ENCODE measurements around the gene PXT1.
"Not testable (repeated sequence)": the region's sequence is repeated elsewhere in the genome, so short reads cannot be mapped to it uniquely, and the experiment has no call there.

PXT1 gene

DNA sequence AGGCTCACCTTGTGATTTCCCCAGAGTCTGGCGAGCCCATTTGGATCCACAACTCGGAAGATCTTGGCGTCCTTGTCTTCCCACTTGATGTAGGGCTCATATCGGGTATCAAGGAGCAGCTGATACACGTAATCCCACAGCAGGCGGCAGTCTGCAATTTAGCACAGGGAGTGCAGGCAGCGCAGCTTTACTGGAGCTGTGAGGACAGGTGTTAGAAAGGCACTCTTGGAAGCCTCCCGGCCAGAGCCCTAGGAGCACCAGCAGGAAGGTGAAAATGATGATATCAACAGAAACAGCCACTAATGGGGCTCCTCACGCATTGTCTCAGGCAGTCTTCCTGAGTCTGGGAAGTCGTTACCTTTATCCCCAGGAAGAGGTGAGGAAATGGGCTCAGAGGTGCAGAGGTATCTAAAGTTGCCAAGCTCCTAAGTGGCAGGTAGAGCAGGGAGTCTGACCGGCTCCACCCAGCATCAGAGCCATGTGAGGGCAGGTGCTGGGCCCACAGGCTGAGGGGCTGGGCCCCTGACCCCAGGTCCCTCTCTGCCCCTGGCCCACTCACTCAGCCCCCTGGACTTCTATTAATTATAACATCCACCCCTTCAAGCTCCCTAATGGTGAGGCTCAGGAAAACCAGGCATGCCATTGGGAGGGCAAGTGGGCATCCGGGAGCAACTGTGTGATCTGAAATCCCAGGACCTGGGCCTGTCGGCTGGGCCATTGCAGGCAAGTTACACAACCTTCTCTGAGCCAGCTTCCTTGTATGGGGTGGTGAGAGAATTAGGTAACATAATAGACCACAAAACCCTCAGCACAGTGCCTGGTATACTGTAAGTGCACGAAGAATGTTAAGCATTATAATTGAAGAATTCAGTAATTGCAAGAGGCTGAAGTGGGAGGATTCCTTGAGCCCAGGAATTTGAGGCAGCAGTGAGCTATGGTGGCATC lies 73.5 kb downstream of the PXT1 start:
- no peak for DNase-seq (ENCODE audit: low read depth)

DNA sequence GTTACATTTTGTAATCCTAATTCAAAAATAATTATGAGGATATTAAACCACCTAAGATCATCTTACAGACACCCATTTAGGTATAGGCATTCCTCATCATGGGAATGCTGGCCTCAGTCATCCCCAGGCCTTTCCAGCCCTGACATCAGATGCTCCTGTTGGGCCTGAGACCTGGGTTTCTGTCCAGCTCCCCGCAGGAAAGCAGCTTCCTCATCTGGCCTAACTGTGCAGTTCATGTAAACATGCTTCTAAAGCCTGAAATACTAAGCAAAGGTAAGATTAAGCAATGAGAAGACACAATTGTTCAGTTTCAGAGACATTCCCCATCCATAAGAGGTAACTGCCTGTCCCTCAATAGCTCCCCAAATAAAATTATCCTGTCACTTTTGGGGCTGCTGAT lies 74.2 kb downstream of the PXT1 start:
- no peak for DNase-seq (ENCODE audit: low read depth)

DNA sequence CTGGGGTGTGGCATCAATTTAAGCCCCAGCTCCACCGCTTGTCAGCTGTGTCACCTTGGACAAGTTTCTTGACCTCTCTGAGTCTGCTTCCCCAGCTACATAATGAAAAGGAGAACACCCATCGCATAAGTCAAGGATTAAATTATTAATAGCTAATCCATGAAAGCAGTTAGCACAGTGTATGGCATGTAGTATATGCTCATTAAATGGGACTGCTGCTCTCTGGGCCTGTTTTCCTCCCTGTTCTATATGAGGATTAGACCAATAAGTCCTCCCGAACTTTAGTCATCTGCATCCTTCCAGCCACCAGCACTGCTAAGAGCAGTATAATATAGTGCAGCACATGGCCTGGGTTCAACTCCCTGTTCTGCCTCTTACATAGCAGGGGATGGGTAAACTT lies 74.9 kb downstream of the PXT1 start:
- no peak for DNase-seq (ENCODE audit: low read depth)

DNA sequence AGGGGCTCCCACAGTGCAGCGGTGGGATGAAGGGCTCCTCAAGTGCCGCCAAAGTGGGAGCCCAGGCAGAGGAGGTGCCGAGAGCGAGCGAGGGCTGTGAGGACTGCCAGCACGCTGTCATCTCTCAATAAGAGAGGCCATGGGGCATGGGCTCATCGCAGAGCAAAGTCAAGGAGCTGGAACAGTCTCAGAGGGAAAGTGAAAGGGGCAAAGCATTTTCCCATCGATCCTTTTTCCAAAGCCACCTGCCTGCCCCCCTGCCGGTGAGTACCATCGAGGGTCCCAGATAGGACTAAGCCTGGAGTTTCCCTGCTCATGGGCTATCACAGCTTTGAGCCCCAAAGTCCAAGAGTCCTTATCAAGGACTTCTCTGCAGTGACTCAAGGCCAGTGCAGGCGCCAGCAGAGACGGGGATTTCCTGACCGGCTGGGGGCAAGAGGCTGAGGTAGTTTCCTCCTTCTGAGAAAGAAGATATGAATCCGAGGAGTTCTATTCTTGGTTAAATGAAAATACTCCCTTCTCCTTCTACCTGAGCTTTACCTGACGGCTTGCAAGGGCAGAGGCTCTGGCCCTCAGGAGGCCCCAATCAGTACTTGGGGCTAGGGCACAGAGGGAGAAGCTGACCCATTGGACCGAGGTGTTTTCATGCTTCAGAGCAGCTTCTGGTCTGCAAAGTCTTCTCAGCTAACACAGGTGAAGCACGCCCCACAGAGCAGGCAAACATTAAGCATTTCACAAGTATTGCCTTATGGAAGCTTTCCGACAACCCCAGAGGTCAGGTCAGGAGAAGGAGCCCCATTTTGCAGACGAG lies 77.8 kb downstream of the PXT1 start:
- no peak for DNase-seq (ENCODE audit: low read depth)

DNA sequence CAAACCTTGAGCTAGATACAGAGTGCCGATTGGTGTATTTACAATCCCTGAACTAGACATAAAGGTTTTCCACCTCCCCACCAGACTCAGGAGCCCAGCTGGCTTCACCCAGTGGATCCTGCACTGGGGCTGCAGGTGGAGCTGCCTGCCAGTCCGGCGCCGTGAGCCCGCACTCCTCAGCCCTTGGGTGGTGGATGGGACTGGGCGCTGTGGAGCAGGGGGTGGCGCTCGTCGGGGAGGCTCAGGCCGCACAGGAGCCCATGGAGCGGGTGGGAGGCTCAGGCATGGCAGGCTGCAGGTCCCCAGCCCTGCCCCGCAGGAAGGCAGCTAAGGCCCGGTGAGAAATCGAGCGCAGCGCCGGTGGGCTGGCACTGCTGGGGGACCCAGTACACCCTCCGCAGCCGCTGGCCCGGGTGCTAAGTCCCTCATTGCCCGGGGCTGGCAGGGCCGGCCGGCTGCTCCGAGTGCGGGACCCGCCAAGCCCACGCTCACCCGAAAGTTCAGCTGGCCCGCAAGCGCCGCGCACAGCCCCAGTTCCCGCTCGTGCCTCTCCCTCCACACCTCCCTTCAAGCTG lies 78.5 kb downstream of the PXT1 start:
- not testable (repeated sequence) for DNase-seq (ENCODE audit: low read depth)

DNA sequence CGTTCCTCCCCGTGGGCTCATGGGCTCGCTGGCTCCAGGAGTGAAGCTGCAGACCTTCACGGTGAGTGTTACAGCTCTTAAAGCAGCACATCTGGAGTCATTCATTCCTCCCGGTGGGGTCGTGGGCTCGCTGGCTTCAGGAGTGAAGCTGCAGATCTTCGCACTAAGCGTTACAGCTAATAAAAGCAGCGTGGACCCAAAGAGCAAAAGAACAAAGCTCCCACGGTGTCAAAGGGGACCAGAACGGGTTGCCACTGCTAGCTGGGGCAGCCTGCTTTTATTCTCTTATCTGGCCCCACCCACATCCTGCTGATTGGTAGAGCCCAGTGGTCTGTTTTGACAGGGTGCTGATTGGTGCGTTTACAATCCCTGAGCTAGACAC lies 79.3 kb downstream of the PXT1 start:
- DNase-seq (ENCODE audit: low read depth) = not testable (repeated sequence)

DNA sequence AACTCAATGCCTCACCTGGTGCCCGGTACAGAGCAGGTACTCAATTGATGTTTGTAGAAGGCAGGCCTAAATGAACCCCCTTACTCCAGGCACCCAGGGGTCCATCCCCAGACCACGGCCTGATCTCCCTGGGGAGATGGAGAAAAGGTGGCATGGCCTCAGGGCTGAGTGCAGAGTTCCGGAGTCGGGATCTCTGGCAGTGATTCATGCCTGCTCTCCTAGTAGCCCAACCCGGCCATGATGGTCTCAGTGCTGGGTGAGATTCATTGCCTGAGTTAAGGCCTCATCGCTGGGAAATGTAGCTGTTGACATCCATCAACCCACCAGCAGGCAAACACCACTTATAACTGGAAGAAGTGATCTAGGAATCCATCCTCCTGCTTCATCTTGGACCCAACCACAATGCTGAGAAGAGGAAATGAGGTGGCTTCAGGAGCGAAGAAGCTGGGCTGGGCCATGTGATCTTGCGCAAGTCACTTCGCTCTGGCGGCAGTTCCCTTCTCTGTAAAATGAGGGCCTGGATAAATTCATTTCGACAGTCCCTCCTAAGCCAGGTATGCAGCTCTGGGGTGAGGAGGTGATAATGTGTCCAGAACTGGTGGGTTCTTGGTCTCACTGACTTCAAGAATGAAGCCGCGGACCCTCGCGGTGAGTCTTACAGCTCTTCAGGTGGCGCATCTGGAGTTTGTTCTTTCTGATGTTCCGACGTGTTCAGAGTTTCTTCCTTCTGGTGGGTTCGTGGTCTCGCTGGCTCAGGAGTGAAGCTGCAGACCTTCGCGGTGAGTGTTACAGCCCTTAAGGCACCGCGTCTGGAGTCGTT lies 79.9 kb downstream of the PXT1 start:
- no peak for DNase-seq (ENCODE audit: low read depth)

DNA sequence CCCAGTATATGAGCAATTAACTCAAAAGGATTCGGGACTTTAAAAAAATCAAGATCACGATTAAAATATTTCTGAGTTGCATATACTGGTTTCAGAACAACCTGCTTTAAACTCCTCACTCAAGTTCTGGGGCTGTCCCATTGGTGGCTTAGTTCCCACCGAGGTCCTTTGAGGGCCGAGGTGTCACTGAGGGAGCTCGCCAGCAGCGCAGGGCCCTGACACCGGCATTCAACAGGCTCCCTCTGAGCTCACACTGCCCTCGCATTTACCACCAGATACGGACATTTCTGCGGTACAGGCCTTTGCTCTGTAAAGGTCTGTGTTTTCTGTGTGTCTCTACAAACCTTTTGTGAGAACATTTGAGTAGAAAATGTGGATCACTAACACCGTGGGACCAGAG lies 81.6 kb downstream of the PXT1 start:
- DNase-seq (ENCODE audit: low read depth) = no peak

DNA sequence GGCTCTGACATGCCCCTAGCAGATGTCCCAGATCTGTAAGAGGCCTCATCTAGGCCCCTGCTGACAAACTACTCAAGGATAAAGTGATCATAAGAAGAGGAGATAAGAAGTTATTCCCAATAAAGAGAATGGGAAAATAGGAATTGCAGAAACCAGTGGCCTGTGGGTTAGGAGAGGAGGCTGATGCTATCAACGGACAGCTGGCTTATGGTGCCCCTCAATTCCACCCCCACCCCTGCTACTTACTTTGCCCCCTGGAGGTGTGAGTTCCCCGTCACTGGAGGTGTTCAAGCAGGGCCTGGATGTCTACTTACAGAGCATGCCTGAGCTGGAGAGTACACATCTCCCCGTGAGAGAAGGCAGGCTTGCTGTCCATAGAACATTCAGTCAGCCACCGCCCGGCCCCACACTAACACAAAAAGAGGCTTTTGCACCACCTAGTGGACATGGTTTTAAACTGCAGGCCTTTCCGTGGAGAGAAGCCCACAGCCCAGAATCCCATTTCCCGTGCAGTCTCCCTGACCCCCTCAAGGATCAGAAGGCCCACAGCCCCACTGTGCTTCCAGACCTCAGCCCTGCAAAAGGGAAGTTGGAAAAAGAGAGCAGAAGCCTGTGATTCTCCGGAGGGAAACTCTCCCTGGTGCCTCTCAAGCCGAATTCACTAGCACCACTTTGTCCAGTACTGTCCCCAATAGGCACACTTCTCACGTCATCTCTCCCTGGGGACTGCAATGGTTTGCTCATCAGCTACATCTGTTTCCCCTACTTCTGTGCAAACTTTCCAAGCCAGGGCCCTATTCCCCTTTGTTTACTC lies 82.2 kb downstream of the PXT1 start:
- peak; percentile 26 for DNase-seq (ENCODE audit: low read depth)

DNA sequence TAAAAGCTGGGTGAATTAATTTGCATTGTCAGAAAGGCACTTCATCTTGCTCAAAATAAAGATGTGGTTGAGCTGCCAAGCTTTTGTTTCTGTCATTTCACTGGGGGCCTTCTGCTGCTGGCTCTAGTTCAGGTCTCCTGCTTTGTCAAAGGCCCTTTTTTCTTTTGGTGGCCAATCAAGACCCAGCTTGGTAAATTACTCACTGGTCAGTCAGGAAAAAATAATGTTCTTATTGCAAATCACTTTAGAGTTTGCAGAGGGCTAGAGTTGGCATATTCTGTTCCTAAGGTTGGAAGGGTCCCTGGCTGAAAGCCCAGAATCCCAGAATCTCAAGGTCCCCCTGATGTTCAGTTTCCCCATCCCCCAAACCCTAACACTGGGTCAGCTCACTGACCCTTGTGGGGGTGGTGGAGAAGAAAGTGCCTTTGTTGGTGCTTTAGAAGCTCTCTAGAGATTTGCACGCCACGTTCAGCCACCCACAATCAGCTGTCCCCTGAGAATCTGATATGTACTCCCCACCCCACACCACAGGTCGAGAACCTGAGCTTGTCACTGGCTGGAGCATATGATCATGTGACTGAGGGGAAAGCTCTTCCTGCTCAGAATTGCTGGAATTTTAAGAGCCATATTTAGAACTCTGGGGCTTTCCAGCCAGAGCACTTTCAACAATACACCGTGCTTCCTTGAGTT lies 84.3 kb downstream of the PXT1 start:
- DNase-seq (ENCODE audit: low read depth) = no peak

DNA sequence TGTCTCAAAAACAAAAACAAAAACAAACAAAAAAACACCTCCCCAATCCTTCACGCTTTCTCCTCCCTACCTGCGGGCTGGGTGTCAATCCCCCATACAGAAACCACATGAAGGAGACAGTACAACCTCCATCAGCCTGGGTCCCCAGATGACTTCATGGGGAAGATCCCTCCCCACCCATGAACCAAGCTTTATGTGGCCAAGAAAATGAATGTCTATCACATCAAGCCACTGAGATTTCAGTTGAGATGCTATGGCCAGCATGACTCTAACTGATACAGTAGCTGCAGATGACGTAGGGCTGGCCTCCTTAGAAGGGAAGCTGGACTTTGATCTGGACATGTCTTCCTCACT lies 84.8 kb downstream of the PXT1 start:
- no peak for DNase-seq (ENCODE audit: low read depth)

DNA sequence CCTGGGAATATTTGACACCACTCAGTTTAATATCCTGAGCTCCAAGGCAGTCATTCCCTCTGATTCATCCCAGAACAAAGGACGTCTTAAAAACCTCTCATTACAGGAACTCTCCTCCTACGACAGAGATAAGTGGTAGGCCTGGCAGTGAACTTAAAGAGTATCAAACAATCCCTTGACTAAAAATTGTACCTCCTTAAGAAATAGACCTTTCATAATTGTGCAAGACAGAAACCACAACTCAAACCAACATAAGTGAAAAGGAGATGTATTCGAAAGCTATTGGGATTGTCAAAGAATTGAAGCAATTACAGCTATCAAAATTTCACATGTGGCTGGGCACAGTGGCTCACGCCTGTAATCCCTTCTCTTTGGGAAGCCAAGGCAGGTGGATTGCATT lies 86.8 kb downstream of the PXT1 start:
- DNase-seq (ENCODE audit: low read depth) = no peak

DNA sequence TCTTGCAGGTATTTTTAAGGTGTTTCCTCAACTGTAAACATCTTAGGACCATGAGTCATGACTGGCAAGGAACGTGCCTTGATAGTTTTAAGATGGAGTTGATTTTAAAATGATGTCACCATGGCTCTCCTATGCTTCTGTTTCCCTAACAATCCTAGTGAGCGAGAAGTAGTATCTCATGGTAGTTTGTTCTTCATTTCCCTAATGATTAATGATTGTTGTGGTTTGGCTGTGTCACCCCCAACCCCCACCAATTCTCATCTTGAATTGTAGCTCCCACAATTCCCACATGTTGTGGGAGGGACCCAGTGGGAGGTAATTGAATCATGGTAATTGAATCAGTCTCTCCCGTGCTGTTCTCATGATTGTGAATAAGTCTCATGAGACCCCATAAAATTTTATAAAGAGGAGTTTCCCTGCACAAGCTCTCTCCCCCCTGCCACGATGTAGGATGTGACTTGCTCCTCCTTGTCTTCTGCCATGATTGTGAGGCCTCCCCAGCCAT lies 89.2 kb downstream of the PXT1 start:
- no peak for DNase-seq (ENCODE audit: low read depth)

DNA sequence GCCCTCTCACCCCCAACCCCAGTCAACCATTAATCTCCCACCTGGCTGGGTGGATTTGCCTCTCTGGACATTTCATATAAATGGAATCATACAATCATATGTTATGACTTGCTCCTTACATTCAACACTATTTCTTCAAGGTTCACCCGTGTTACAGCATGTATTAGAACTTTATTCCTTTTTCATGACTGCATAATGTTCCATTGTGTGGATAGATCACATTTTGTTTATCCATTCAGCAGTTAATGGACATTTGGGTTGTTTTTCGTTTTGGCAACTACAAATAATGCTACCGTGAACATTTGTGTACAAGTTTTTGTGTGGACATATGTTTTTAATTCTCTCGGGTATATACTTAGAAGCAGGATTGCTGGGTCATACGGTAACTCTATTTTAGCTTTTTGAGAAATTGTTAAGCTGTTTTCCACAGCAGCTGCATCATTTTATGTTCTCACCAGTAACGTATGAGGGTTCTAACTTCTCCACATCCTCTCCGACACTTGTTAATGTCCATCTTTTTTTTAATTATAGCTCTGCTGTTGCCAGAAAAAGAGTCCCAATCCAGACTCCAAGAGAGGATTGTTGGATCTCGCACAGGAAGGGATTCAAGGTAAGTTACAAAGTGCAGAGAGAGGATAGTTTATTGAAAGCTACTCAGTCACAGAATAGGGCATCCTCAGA lies 90.0 kb downstream of the PXT1 start:
- no peak for DNase-seq (ENCODE audit: low read depth)

DNA sequence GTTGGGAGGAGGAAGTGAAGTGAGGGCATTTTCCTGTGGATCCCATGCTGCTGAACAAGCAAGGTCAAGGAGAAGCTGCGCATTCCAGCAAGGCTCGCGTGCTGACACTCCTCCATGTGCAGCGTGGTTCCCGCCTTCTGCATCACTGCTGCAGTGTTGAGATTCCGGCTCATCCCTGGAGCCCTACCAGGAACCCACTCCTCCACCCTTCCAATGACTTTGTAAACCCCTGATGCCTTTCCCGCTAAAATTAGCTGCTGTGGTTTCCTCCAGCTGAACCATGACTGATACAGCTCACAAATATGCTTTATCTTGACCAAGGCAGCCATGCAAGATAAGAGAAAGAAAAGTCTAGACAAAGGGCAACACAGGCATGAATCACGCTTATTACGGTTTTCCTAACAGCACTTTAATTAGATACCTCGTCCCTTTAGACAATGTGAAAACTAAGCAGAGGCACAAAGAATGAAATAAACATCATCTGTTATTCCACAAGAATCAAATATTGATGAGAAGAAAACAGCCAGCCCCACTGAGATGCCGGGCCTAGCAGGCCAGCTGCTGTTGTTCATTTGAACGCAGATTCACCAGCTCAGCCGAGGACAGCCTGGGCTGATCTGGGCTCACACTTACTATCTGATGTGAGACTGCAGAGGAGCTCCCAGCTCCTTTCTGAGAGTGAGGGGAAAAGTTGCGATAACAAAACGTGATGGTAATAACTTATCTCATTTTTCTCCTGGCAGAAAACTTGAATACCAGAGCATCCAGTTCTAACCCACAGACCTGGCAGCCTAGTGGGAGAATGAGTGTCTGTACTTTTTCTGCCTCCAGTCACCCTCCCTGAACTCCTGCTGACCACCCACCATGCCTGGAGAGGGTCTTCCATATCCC lies 91.7 kb downstream of the PXT1 start:
- DNase-seq (ENCODE audit: low read depth) = no peak

DNA sequence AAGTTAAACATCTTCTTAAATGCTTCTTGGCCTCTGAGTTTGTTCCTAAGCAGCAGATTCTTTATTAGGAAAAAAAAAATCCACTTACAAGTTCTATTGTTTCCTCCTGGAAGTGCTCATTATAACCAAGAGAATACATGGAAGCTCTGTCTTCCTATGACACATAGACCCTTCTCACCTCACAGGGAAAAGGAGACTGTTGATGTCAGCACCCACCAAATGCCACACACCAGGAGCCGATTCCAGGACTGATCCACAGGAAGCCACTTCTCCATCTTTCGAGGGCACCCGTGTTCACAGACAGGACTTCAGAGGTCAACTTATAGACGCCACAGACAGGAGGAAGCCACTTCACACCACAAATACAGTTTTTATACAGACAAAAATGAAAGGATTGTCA lies 92.6 kb downstream of the PXT1 start:
- no peak for DNase-seq (ENCODE audit: low read depth)

DNA sequence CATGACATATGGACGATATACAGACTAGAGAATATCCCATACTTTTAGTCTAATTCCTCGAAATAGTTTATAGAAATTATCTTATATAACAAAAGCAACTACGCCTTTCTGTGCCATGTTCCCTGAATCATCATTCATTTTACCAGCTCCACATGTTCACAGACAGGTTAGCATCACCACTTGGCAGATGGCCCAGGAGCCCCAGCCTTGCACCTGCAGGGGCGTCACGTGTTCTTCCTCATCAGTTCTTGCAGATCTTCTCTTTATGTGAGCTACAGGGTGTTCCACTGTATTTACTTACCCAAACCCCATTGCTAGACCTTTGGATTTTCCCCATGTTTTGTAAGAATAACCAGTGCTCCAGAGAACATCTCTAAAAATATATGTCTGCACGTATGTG lies 93.4 kb downstream of the PXT1 start:
- DNase-seq (ENCODE audit: low read depth) = no peak

DNA sequence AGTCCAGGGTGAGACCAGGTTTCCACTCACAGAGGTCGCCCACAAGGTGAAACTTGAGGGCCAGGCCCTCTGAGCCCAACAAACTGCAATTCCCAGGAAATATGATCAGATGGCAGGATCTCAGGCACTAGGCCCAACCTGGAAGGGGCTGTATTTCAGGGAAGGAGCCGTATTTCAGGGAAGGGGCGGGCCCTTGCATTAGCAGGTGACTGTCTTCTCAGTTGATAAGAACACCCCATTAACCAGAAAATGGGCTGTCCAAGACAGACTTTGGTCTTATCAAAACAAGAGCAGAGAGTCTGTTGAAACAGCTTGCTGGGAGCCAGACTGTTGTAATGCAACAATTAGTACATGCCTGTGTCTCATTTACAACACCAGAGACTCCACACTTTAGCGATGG lies 95.0 kb downstream of the PXT1 start:
- DNase-seq (ENCODE audit: low read depth) = no peak
